Epithelial cell of prostate (primary cell): Measurements from ENCODE around the gene TDRD7.
A peak's percentile ranks its signal among the peaks of the same experiment; 100 is the strongest.

ENCODE experiments used
- DNase-seq: peaks from one replicate; pipeline ENCODE4 v3.0.0-alpha.2; 2011; ENCODE audit warnings: low read depth, low spot score
- H3K27ac ChIP-seq: fragments of 450-650 bp; 2 replicates; pipeline ENCODE4 v1.5.1; 2017; ENCODE audit warnings: mild to moderate bottlenecking

Gene TDRD7

DNA sequence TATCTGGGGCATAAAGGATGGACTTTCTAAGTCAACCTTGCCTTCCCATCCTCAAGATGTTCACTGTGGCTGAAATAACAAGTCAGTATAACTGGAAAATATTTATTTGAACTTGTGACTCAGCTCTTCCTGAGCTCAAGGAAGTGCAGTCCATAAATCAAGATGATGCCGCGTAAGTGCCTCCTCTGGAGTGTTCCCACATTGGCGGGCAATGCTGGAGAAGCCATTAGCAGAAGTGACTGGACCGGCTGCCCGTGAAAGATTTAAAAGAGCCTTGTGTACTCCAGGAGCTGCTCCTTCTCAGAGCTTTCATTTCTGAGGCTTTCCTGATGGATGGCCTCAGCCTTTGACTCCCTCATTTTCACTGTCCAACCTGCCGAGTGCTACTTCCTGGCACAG lies 107.0 kb downstream of the TDRD7 start:
- DNase-seq = peak; percentile 67
- no peak overlapping the region for H3K27ac ChIP-seq

- DNase-seq = no peak
- no peak overlapping the region for H3K27ac ChIP-seq
Measured at GRCh38 chr9:97519441-97519970, 107.6 kb downstream of the TDRD7 start.

GRCh38 chr9:97521576-97522333 lies 109.9 kb downstream of the TDRD7 start:
- no peak for DNase-seq
- no peak overlapping the region for H3K27ac ChIP-seq

DNA sequence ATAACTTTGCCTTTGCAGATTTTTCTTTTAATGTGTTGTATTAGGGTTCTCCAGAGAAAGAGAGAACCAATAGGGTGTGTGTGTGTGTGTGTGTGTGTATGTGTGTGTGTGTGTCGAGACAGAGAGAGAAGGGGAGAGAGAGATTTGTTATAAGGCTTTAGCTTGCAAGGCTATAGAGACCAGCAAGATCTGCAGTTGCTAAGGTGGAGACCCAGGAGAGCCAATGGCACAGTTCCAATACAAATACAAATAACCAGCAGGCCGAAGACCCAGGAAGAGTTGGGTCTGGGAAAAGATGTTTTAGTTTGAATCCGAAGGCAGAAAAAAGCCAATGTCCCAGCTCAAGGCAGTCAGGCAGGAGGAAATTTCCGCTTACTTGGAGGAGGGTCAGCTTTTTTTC lies 112.5 kb downstream of the TDRD7 start:
- DNase-seq = no peak
- H3K27ac ChIP-seq = no peak overlapping the region

DNA sequence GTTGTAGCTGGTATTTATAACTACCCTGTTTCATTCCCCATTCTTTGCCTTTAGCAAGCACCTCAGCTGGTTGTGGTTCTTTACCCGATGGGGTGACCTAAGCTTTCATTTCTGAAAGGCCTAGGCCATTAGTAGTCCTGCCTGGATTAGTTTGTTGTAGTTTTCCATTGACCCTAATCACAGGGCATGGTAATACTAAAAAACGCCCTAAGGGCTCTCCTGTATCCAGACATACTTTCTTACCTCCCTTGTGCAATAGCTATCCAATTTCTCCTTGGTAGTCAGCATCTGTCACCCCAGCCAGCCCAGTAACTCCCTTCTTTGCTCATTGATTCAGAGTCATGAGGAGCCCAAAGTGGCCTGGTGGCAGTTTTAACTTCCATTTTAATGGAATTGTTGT lies 113.6 kb downstream of the TDRD7 start:
- DNase-seq = peak; percentile 70
- peak overlapping the region; percentile 35 for H3K27ac ChIP-seq

DNA sequence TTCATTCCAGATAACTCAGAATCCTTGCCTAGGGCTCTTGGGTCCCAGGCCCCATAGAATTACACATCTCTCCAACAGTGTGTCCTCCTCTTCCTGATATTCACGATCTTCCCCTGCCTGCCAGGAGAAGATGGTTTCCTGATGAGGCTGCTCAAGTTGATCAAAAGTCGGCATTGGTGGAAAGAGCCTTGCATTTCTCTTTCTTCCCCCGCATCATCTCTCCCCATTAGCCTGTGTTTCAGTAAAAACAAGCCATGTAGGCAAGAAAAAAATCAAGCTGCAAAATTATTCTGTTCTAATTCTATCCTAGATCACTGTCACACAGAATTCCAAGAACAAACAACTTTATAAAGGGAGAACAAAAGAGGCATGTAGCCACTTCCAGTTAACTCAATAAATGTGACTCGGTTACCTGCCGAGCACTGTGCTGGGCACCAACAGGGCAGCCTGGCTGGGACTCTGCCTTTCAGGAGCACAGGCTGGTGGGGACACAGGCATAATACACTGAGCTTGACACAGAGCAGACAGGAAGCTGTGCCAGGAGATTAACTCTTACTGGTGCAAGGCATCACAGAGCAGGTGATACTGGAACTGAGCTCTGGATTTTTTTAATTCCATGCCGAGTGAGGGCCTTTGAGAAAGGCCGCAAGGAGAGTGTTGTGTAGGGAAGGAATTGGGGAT lies 115.1 kb downstream of the TDRD7 start:
- no peak overlapping the region for H3K27ac ChIP-seq
- no peak for DNase-seq

- DNase-seq = no peak
- no peak overlapping the region for H3K27ac ChIP-seq
Measured at GRCh38 chr9:97527626-97528528, 116.0 kb downstream of the TDRD7 start.

DNA sequence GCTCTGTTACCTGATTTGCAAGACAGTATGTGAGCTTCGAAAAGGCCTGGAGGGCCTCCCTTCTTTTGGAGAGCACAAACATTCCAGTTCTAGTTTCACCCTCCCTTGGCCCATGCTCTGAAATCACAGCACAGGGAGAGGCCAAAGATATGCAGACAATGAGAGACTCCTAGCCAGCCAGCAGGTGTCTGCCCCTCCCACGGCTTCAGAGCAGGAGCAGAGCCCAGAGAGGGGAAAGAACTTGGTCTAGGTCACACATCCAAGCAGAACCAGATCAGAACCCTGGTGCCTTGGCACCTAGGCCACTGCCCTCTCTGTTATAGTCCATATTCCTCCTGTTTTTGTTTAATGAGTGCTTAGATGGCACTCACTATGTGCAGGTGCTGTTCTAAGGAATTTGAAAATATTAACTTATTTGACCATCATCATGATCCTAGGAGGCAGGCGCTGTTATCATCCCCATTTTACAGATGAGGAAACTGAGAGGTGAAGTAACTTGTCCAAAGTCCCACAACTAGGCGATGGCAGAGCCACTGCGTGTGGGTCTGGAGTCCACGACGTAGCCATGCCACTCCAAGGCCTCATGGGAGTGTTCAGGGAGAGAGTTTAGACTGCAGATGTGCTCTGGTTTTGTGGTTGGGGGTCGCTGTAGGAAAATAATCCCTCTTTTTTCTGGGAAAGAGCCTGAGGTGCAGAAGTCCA lies 116.8 kb downstream of the TDRD7 start:
- no peak overlapping the region for H3K27ac ChIP-seq
- DNase-seq = no peak

DNA sequence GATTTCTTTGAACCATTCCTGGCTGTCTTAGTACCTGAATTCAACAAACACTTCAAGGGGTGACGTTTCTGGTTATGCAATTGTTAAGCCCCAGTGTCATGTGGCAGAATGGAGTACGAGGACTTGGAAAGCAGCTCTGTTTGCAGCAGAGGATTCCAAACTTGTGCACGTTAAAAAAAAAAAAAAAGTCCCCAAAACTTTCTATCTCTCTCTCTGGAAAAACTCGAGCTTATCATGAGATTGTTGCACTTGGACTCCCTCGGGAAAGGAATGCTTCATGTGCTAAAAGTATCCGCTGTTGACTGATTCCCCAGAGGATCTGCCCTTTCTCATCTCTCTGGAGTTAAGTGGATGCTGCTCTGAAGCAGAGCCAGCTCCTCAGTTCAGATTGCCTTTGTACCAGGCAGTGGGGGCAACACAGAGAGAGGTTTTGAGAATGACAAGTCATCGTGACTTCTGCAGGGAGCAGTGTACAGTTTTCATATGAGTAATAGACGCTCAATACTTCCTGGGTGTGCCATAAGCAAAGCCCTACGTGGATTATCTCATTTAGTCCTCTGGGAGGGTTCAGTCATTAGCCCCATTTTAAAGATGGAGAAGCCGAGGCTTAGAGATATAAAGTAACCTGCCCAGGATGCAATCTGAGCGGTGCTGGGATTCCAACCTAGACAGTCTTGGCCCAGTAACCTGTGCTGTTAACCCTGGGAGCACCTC lies 117.6 kb downstream of the TDRD7 start:
- no peak for DNase-seq
- no peak overlapping the region for H3K27ac ChIP-seq

DNA sequence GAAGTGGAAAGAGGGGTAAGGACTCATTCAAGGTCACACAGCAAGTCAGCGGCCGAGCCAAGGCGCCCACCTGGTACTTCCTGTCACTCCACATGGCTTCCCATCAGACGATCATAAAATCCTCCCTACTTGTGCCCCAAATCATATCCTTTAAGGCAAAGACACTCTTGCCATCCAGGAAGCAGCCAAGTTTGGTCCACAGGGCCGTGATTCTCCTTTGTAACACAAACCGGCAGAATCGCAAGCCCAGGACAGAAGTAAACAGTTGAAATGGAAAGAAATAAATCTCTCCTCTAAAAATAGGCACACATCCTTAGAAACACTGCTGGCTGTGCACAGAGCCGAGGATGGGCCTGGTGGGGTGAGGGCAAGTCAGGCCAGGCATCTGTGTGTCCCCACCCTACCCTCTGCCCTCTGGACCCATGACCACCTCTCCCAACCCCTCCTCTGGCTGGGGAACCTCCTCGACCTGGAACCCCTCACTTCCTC lies 120.0 kb downstream of the TDRD7 start:
- DNase-seq = no peak
- no peak overlapping the region for H3K27ac ChIP-seq

GRCh38 chr9:97534185-97534584 lies 122.3 kb downstream of the TDRD7 start:
- H3K27ac ChIP-seq = no peak overlapping the region
- no peak for DNase-seq

GRCh38 chr9:97534961-97535594 lies 123.2 kb downstream of the TDRD7 start:
- H3K27ac ChIP-seq = no peak overlapping the region
- no peak for DNase-seq

GRCh38 chr9:97535771-97536170 lies 123.9 kb downstream of the TDRD7 start:
- DNase-seq = no peak
- no peak overlapping the region for H3K27ac ChIP-seq

DNA sequence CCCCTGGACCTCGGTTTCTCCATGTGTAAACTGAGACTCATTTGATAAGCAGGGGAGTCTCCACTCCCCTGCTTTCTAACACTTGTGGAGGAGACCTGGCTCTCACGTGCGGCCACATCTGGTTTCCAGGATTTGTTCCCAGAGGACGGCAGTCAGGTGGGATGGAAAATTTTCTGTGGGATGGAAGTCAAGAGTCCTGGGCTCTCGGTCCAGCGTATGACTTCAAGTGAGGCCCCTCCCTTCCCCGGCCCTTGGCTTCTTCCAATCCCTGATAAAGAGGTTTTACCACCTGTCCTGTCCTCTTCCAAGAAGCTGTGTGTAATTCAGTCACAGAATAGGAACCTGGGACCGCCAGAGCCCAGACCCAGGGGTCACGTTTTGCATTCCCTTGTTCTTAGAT lies 124.6 kb downstream of the TDRD7 start:
- H3K27ac ChIP-seq = no peak overlapping the region
- DNase-seq = no peak

DNA sequence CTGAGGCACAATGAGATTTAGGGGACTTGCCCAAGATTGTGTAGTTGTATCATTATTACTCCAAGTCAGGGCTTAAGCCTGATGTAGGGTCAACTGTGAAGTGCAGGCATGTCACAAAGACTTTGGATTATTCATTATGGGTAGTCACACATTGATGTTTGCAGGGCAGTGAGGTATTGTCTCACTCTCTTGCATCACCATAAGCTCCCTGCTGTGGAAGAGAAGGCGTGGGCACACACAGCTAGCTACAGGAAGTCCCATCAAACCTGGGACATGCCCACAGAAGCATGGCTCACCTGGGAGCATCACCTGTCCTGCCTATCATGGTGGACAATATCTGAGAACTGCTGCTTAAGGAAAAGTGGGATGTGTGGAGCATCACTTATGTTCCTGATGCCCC lies 131.7 kb downstream of the TDRD7 start:
- peak; percentile 31 for DNase-seq
- H3K27ac ChIP-seq = no peak overlapping the region

DNA sequence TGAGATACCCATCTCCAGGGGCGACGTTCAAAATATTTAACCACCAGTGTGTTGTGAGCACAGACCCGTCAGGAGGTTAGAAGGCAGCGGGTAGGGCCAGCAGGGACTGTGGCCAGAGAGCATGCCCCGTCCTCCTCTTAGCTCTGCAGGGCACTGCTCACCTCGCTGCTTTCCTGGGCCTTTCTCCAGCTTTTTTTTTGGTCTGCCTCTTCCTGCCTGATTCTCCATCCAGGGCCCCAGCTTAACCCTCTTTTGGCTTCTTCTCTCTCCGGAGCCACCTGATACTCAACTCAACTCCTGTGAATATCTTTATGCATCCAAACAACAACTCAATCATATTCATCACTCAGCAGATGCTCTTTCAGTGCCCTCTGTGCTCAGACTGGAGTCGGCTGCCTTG lies 133.6 kb downstream of the TDRD7 start:
- DNase-seq = no peak
- H3K27ac ChIP-seq = no peak overlapping the region
